ENCODE measurements around the gene INPP4A. TPM values are rescaled to one million over a fixed set of nuclear protein-coding genes. Genes with fewer than 3 reads are reported as not detected.

INPP4A gene
- total RNA-seq, 1 donor: 26.8 TPM

- no peak for DNase-seq (ENCODE audit: low read depth)
- no peak for TF ChIP-seq CTCF (IDR thresholded peaks at IDR 0.05; ENCODE audit: insufficient read depth, low read depth, low read length)
- no peak overlapping the region for H3K4me3 ChIP-seq (ENCODE audit: low read depth, low read length)
Observed at GRCh38 chr2:98564541-98565132, 120.0 kb downstream of the INPP4A start.

GRCh38 chr2:98565286-98565860 lies 120.7 kb downstream of the INPP4A start:
- no peak for DNase-seq (ENCODE audit: low read depth)
- no peak for TF ChIP-seq CTCF (IDR thresholded peaks at IDR 0.05; ENCODE audit: insufficient read depth, low read depth, low read length)
- H3K4me3 ChIP-seq (ENCODE audit: low read depth, low read length): no peak overlapping the region

GRCh38 chr2:98565941-98566340 lies 121.3 kb downstream of the INPP4A start:
- no peak overlapping the region for H3K4me3 ChIP-seq (ENCODE audit: low read depth, low read length)
- no peak for TF ChIP-seq CTCF (IDR thresholded peaks at IDR 0.05; ENCODE audit: insufficient read depth, low read depth, low read length)
- no peak for DNase-seq (ENCODE audit: low read depth)

- no peak for TF ChIP-seq CTCF (IDR thresholded peaks at IDR 0.05; ENCODE audit: insufficient read depth, low read depth, low read length)
- DNase-seq (ENCODE audit: low read depth): no peak
- no peak overlapping the region for H3K4me3 ChIP-seq (ENCODE audit: low read depth, low read length)
Observed at GRCh38 chr2:98568161-98568956, 123.7 kb downstream of the INPP4A start.

GRCh38 chr2:98569197-98569793 lies 124.6 kb downstream of the INPP4A start:
- no peak overlapping the region for H3K4me3 ChIP-seq (ENCODE audit: low read depth, low read length)
- peak; percentile 10 for DNase-seq (ENCODE audit: low read depth)
- TF ChIP-seq CTCF (IDR thresholded peaks at IDR 0.05; ENCODE audit: insufficient read depth, low read depth, low read length): peak; percentile 83

- H3K4me3 ChIP-seq (ENCODE audit: low read depth, low read length): no peak overlapping the region
- no peak for DNase-seq (ENCODE audit: low read depth)
- TF ChIP-seq CTCF (IDR thresholded peaks at IDR 0.05; ENCODE audit: insufficient read depth, low read depth, low read length): no peak
Observed at GRCh38 chr2:98569915-98570314, 125.3 kb downstream of the INPP4A start.

All from fibroblast of villous mesenchyme (primary cell).